LNCaP clone FGC (cell line): ENCODE measurements around the gene CLMN.

Experiments used
- DNase-seq: peaks from one replicate; pipeline ENCODE4 v3.0.0-alpha.2; 2011; ENCODE audit warnings: low read depth
- H3K4me3 ChIP-seq: 2 replicates; pipeline ENCODE4 v1.5.1; 2011; ENCODE audit warnings: mild to moderate bottlenecking, low read depth, low read length, control low read depth
- CTCF ChIP-seq: IDR thresholded peaks from 2 replicates; pipeline ENCODE4 v1.5.1; 2012; ENCODE audit warnings: mild to moderate bottlenecking; ENCODE audit not compliant: control insufficient read depth, insufficient read depth; ENCODE audit errors: extremely low read depth

CLMN gene

DNA sequence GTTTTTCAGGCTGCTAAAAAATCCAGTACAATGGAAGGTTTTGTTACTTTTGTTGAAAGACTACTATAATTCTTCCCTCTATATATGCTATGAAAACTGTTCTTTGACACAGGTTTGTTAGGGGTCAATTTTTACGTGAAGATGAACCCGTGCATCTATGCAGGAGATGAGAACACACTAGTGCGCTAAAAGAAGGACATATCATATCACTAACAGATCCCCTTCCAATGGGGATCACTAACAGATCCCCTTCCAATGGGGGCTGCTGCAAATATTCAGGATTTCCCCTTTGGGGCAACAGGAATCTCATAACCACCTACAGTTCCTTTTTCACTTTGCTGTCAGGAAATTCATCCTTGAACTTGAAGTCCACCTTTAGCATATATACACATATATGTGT is 75.1 kb downstream of the CLMN start:
- H3K4me3 ChIP-seq = no peak overlapping the region
- TF ChIP-seq CTCF = no peak
- no peak for DNase-seq

DNA sequence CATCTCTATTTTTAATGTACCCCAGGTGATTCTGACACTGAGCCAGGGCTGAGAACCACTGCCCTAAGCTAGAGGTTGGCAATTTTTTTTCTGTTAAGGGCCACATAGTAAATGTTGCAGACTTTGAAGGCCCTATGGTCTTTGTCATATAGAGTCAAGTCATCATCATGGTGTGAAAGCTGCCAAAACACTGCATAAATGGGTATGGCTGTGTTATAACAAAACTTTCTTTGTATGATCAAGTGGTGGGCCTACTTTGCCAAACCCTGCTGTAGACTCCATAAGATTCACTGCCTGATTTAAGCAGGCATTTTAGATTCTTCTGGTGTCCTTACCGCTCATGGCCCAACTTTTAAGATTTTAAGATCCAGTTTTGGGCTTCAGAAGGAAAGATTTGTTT is 76.8 kb downstream of the CLMN start:
- no peak for DNase-seq
- no peak for TF ChIP-seq CTCF
- no peak overlapping the region for H3K4me3 ChIP-seq

- TF ChIP-seq CTCF = no peak
- DNase-seq = no peak
- no peak overlapping the region for H3K4me3 ChIP-seq
Measured at GRCh38 chr14:95240859-95241813, 78.6 kb downstream of the CLMN start.

GRCh38 chr14:95238487-95239298 is 81.0 kb downstream of the CLMN start:
- no peak overlapping the region for H3K4me3 ChIP-seq
- TF ChIP-seq CTCF = no peak
- no peak for DNase-seq

DNA sequence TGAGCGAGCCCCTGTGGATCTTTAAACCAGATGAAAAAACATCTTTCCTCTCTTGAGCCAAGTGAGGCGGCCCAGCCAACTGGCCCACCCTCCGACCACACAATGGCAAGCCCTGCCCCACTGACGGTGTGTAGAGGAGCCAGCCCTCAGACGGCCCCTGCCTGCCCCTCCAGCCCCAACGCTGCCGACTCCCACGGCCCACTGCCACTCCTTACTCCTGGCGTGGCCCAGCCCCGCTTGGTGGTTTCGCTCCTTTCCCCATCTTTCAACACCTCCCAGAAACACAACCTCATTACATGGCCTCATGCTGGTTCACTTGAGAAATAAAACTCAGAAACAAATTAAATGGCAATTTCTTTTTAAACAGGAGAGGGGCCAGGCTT is 81.8 kb downstream of the CLMN start:
- no peak for TF ChIP-seq CTCF
- no peak for DNase-seq
- H3K4me3 ChIP-seq = no peak overlapping the region

DNA sequence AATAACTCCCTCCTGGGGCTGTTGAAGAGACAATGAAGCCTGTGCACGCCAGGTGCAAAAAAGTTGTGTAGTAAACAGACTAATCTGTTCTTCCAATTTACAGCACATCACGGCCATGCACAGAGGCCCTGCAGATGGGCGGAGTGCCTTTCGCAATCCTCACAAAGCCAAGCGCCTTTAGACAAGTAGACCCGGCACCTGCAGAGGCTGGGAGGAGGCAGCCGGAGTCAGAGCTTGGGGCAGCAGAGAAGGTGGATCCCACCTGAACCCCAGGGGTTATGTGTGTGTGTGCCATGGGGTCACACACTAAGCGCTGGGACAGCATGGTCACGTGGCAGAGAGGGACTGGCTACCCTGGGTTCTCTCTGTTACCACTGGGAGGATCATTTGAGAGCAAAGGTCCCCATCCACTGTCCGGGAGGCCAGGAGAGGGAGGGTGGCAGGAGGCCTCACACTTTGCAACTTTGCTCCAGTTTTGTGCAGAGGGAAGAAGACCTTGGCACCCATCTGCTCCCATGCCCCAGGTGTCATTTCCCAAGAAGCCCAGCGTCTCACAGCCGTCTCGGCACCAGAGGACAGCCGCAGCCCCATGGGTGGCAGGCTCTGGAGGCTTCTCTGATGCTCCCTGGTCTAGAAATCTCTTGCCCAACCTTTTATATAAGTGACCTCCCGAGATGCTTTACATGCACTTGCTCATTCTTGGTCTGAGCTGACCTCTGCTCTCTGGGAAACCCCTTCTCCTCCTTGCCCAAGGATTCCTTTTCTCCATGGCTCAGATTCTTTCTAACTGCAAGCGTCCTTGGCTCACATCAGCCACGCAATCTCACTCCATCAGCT is 82.4 kb downstream of the CLMN start:
- no peak overlapping the region for H3K4me3 ChIP-seq
- no peak for DNase-seq
- no peak for TF ChIP-seq CTCF
